HL-60 (cell line): ENCODE measurements around the gene PRORP.
"Not testable (repeated sequence)": the region's sequence is repeated elsewhere in the genome, so short reads cannot be mapped to it uniquely, and the experiment has no call there.

Experiments used
- DNase-seq, 2 experiments: peaks; one replicate each; pipeline ENCODE4 v3.0.0-alpha.2; 2010 to 2020; ENCODE audit warnings: low read depth in 1 of 2, low spot score in 1 of 2
- H3K27ac ChIP-seq: fragments of 250-450 bp; sonication (Bioruptor Pico); replicated peaks from 2 replicates; pipeline ENCODE4 v1.5.1; 2020; ENCODE audit warnings: mild to moderate bottlenecking, moderate library complexity
- H3K27me3 ChIP-seq: fragments of 250-450 bp; sonication (Bioruptor Pico); 2 replicates; pipeline ENCODE4 v1.5.1; 2021; ENCODE audit warnings: mild to moderate bottlenecking, moderate library complexity; ENCODE audit not compliant: insufficient read depth, poor library complexity, severe bottlenecking
- H3K4me3 ChIP-seq: replicated peaks from 2 replicates; pipeline ENCODE4 v1.5.1; 2011; ENCODE audit warnings: mild to moderate bottlenecking, control low read depth, low read length; ENCODE audit not compliant: insufficient read depth
- GABPA ChIP-seq: IDR thresholded peaks from 2 replicates; pipeline ENCODE4 v1.6.1; 2012; ENCODE audit warnings: low read depth
- POLR2AphosphoS5 ChIP-seq: IDR thresholded peaks from 2 replicates; pipeline ENCODE4 v1.6.1; 2012; ENCODE audit warnings: low read depth
- REST ChIP-seq: IDR thresholded peaks from 2 replicates; pipeline ENCODE4 v1.6.1; 2012; ENCODE audit warnings: low read depth; ENCODE audit not compliant: insufficient replicate concordance
- SPI1 ChIP-seq: IDR thresholded peaks from 2 replicates; pipeline ENCODE4 v1.6.1; 2012; ENCODE audit warnings: low read depth, mild to moderate bottlenecking, borderline replicate concordance
- TF ChIP-seq, protein P1 (sequence below): IDR thresholded peaks from one replicate; pipeline ENCODE4 v1.5.1; 2011; ENCODE audit warnings: low read length, control low read depth, inconsistent platforms; ENCODE audit not compliant: insufficient read depth

PRORP gene

DNA sequence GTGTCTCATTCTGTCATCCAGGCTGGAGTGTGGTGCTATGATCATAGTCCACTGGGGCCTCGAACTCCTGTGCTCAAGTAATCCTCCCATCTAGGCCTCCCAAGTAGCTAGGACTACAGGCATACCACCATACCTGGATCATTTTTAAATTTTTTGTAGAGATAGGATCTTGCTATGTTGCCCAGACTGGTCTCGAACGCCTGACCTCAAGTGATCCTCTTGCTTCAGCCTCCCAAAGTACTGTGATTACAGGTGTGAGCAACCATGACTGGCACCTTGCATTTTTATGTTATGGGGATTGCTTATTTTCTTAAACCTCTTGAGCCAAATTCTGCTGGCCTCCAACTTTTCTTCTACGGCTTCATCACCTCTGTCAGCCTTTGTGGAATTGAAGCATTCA is 26.9 kb downstream of the PRORP start:
- no peak overlapping the region for H3K4me3 ChIP-seq
- no peak overlapping the region for H3K27ac ChIP-seq
- no peaks in the 10 kb centered on the region for H3K27me3 ChIP-seq
- DNase-seq = no peak
- TF ChIP-seq POLR2AphosphoS5 (no peak), REST (no peak), GABPA (no peak), SPI1 (no peak)
- TF ChIP-seq, protein P1, sequence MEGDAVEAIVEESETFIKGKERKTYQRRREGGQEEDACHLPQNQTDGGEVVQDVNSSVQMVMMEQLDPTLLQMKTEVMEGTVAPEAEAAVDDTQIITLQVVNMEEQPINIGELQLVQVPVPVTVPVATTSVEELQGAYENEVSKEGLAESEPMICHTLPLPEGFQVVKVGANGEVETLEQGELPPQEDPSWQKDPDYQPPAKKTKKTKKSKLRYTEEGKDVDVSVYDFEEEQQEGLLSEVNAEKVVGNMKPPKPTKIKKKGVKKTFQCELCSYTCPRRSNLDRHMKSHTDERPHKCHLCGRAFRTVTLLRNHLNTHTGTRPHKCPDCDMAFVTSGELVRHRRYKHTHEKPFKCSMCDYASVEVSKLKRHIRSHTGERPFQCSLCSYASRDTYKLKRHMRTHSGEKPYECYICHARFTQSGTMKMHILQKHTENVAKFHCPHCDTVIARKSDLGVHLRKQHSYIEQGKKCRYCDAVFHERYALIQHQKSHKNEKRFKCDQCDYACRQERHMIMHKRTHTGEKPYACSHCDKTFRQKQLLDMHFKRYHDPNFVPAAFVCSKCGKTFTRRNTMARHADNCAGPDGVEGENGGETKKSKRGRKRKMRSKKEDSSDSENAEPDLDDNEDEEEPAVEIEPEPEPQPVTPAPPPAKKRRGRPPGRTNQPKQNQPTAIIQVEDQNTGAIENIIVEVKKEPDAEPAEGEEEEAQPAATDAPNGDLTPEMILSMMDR = no peak

GRCh38 chr14:35152531-35152930 is 30.2 kb downstream of the PRORP start:
- not testable (repeated sequence) for H3K4me3 ChIP-seq, DNase-seq, H3K27ac ChIP-seq, H3K27me3 ChIP-seq

GRCh38 chr14:35154016-35154415 is 31.7 kb downstream of the PRORP start:
- TF ChIP-seq GABPA (no peak), POLR2AphosphoS5 (no peak), SPI1 (no peak), REST (no peak)
- TF ChIP-seq, protein P1 = no peak

GRCh38 chr14:35155962-35156361 is 33.6 kb downstream of the PRORP start:
- Histone ChIP-seq H3K4me3 (no peak overlapping the region), H3K27ac (no peak overlapping the region), H3K27me3 (no peaks in the 10 kb centered on the region)
- no peak for TF ChIP-seq GABPA
- no peak for TF ChIP-seq POLR2AphosphoS5
- TF ChIP-seq, protein P1 = no peak
- no peak for TF ChIP-seq SPI1
- no peak for TF ChIP-seq REST
- DNase-seq = no peak

More at GRCh38 chr14:35154016-35154415, 31.7 kb downstream of the PRORP start:
- DNase-seq = no peak
- Histone ChIP-seq H3K4me3 (no peak overlapping the region), H3K27me3 (no peaks in the 10 kb centered on the region), H3K27ac (no peak overlapping the region)
